ENCODE measurements around the gene FHOD3.

Gene FHOD3

DNA sequence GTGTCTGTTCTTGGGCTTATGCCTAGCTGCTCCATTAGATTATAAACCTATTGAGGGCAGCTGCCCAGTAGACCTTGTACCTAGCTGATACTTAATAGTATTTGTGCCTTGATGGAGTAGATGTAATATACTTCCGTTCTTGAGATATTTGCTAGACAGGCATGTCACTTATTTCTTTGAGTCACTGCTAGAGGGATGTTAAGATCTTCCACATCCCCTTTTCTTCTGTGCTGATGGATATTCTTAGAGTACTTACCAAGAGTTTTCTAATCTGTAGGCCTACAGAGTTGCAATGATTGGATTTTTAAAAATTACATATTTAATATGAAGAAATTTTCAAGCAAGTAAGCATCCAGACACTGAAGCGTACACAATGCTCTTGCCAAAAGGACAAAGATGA, 304.6 kb downstream of the FHOD3 start:
- DNase-seq = no peak

DNA sequence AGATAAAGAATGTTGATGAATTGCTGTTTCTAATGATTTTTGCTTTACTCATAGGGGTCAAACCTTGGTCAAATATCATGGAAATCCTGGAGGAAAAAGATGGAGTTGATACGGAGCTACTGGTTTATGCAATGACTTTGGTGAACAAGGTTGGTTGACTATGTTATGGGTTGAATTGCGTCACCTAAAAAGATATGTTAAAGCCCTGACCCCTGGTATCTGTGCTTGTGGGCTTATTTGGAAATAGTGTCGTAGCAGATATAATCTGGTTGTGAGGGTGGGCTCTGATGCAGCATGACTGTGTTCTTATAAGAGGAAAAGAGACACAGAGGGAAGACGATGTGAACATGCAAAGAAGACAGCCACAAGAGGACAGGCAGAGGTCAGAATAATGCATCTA, 305.1 kb downstream of the FHOD3 start:
- no peak for DNase-seq

DNA sequence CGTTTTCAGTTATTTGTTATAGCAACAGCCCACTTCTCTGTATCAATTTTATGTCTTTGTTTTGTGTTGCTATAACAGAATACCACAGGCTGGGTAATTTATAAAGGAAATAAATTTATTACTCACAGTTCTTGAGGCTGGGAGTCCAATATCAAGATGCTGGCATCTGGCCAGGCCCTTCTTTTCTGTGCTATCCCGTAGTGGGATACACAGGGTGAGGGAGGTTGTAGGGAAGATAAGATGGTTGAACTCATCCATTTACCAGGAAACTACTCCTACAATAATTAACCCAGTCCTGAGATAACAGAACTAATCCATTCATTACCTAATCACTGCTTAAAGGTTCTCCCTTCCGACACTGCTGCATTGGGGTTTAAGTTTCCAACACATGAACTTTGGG, 310.6 kb downstream of the FHOD3 start:
- DNase-seq = no peak

DNA sequence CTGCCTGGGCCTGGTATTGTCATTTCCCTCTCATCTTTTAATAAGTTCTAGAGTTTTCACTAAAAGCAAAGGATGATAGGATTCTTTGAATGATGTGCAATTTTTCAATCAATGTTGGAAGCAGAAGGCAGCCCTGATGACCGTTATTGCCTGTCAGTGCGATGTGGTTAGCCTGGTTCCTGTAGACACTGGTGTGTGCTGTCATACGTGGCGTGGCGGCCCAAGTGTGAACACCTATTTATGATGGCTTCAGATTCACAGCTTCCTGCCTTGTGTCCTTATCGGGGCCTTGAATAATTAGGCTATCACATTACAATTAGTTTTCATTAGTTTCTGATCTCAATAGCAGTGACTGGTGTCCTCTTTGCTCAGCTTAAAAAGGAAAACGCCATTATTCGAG, 312.7 kb downstream of the FHOD3 start:
- DNase-seq = no peak

DNA sequence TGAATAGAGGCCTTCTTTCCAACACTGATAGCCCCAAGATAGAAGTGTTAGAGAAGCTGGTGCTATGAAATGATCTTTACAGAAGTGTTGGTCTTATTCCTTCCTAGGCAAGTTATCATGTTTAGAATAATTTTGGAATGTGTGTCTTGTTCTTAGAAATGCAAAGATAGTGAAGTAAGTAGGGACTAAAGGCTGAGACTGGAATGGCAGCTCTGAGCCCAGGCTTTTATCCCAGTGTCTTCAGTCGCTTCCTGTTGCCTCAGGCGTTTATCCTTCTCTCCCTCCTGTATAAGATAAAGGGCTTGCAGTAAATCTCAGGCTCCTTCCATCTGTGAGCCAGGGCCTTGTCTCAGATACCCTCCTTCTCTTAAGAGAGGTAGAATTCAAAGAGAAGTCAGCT, 313.1 kb downstream of the FHOD3 start:
- DNase-seq = no peak

DNA sequence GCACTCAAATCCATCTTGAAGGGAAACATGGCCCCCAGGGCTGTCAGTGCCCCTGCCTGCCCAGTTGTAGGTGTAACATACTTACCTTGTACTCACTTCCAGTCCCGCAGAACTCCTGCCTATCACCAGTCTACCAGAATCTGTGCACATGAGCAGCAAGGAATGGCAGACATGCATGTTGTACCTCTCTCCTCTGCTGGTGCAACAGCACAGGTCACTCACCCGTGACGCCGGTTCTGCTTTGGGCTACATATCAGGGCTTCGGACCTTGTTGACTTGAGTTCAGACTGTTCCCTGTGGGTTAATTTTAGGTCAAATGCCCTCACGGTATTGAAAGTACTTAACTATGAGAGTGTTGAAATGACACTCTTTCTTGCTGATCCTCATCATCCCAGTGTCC, 315.6 kb downstream of the FHOD3 start:
- no peak for DNase-seq

DNA sequence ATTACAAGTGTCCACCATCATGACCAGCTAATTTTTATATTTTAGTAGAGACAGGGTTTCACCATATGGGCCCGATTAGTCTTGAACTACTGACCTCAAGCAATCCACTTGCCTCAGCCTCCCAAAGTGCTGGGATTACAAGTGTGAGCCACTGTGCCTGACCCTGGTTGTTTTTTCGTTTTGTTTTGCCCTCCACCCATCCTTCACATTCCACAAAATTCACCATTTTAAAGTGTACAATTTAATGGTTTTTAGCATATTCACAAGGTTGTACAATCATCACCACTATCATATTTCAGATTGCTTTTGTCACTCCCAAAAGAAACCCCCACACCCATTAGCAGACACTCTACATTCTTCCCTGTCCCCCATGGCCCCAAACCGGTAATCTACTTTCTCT, 316.3 kb downstream of the FHOD3 start:
- no peak for DNase-seq

DNA sequence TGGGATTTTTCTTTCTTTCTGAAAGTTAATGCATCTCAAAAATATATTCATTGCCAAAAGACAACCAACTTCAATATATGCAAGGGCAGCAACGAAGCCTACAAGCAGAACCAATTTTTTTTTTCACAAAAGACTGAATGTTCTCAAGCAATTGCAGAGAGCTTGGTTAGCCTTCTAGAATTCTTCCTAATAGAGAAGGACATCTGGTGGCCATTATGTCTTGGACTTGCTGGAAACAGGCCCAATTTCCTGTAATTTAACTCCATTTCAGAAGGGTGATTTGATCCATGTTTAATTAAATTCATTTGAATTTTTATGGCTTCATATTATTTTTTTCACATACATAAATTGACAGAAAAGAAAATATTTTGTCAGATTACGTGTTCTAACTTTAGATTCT, 323.3 kb downstream of the FHOD3 start:
- no peak for DNase-seq

DNA sequence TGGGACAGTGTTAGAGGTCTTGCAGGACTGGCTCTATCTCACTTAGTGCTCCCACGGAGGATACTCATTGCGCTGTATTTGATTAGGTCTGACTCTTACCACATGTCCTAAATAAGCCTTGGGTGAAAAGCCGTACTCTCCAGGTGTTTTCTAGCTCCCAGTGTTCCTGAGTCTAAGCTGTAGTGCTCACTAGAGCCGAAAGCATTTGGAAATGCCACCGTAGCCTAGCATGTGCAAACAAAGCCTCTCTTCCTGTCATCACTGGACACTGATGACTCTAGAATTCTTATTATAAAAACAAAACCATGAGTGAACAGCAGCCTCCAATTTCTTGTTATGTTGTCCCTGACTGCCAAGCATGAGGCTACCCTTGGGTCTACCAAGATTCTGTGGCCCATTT, 325.1 kb downstream of the FHOD3 start:
- no peak for DNase-seq

DNA sequence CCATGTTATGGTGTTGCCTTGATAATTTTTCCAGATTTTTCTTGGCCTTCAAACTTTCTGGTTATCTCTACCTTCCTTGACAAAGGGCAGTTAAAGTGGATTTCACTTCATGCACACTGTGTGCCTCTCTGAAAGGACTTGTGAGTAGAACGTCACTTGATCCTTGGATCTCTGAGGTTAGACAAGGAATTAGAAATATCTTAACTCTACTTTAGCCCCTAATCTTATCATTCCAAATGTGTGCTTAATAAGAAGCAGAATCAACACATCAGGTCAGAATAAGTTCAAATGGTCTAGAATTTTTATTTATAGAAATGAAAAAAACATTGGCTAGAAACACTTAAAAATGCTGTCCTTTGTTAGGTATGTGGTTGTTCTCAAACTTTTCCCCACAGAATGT, 325.6 kb downstream of the FHOD3 start:
- DNase-seq = no peak

DNA sequence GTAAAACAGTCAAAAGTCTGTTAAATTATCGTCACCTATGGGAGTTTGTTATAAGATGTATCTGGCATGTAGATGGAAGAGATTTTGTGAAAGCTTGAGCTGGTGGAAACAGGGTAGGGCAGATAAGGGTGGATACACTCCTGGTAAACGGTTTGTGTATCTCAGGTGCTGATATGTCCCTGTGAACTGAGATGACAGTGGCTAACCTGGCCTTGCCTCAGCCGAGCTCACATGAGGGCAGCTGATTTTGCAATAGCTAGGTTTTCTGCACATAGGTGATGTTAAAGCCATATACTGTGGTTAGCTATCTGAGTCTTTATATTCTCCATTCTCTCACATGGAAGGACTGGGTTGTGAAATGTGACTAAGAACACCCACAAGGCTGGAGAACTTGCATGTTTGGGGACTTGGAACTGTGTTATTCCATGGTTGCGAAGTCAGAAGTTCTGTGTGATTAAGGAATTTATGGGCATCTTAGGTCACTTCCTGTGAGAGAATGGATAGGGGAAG, 326.2 kb downstream of the FHOD3 start:
- DNase-seq = no peak

DNA sequence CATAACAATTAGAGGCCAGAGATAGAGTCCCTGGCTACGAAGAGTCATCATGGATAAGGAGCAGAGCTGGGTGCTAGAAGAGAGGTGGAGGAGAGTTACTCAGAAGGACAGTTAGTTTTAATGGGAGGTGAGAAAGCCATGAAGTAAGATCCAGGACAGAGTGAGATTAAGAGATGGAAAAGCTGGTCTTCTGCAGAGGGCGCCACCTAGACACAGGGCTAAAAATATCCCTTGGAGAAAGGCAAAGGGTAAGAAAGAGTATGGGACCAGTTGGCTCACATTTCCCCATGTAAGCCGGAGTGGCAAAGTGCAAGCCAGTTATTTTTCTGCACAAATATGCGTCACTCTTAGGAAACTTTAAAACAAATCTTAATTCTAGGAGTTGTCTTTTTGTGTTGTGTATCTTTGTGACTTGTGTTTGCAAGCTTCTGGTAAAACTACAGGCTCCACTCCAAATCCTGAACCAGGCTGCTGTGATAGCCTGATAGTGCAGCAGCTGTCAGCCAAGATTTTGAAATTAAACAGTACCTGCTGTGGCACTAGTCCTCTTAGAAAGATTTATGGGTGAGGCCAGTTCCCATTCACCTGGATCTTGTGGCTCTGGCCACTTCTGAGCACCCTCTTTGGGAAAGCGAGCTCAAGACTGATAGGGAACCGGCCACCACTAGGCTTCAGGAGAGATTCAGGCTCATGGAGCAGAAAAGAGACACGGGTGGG, 327.1 kb downstream of the FHOD3 start:
- DNase-seq = no peak

DNA sequence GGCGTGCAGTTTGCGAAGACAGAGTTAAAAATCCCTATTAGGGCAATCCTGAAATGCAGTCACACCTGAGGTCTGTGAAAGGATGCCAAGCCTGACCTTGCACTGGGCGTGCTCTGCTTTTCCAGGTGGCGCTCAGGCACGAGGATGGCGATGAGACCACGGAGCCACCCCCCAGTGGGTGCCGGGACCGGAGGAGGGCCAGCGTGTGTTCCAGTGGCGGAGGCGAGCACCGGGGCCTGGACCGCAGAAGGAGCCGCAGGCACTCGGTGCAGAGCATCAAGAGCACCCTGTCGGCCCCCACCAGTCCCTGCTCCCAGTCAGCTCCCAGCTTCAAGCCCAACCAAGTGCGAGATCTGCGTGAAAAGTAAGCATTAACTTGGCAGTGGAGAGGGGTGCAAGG, 327.9 kb downstream of the FHOD3 start:
- DNase-seq = no peak

DNA sequence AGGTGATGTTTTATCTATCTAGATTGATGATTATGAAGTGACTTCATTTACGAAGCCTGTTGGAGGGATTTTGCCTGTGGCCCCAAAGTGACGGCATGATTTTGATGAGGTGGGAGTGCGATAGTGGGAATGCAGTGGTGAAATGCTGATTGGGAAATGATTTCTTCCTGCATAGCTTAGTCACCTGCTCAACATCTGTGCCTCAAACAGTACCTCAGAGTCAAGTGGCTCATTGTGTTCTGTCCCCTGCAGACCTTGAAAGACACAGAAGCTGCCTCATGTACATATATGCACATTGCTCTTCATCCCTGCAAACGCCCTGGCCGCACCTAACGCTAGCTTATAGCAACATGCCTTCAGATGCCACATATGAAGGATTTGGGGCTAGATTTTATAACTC, 330.1 kb downstream of the FHOD3 start:
- no peak for DNase-seq

DNA sequence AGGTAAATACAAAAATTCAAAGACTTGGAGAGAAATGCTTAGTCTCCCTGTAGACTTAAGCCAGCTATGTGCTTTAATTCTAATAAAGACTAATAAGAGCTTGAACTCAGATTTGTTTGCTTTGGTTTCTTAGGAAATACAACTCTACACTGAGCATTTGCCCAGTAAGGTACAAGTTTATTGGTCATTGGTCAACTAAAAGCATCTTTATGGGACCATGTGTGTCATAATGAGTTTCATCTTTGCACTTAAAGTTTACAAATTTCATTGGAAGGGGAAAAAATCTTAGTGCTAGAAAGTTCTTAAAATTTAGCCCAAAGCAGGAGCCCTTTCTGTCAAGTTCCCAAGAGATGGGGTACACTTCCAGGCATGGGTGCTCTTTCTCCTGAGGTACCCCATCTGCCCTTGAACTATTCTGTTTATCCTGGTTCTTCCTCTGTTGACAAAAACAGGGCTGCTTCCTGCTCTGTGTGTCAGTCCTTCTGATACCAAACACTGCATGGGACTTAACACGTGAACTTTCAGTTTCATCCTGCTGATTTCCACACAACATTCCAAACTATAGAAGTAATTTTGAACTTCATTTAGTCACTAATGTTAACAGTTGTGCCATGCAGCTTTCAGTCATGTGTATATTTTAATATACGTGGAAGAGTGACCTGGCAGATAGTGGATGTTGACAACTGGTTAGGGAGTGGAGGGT, 331.1 kb downstream of the FHOD3 start:
- no peak for DNase-seq

DNA sequence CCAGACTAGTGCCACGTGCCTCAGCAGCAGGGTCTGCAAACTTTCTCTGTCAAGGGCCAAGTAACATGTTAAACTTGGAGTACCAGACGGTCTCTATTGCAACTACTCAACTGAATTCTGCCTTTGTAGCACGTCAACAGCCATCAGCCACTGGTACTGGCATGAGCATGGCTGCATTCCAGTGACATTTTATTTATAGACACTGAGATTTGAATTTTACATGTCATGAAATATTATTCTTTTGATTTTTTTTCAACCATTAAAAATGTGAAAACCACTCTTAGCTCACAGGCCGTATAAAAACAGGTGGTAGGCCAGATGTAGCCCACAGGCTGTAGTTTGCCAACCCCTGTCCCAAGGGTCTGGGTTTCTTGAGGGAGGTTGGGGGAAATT, 331.6 kb downstream of the FHOD3 start:
- no peak for DNase-seq

DNA sequence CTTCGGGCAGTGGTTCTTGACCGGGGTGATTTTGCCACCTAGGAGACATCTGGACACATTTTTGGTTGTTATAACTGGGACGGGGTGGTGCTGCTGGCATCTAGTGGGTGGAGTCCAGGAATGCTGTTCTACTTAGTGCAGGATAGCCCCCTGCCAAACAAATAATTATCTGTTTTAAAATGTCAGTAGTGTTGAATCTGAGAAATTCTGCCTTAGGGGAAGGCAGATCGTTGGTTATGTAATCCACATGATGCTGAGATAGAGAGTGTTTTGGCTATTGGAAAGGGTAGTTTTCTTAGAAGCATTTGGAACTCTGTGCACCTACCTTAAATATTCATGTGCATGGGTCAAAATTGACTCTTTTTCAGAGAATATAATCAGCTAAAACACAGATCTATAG, 332.3 kb downstream of the FHOD3 start:
- no peak for DNase-seq

DNA sequence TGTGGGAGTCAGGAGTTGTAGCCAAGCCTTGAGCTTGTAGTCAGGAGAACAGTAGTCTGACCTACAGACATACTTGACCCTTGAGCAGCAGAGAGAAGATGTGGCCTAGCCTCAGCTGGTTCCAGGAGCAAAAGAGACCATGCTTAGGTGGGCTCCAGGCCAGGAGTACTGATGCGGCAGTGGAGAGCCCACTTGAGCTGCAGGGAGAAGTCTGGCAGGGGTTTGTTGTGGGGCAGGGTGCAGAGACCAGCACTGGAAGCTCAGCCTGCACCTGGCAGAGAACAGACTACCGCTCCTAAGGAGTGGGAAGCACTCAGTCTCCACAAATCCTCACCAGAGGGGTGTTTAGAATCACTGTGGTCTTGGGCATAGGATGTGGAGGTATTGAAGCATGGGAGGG, 333.4 kb downstream of the FHOD3 start:
- no peak for DNase-seq

DNA sequence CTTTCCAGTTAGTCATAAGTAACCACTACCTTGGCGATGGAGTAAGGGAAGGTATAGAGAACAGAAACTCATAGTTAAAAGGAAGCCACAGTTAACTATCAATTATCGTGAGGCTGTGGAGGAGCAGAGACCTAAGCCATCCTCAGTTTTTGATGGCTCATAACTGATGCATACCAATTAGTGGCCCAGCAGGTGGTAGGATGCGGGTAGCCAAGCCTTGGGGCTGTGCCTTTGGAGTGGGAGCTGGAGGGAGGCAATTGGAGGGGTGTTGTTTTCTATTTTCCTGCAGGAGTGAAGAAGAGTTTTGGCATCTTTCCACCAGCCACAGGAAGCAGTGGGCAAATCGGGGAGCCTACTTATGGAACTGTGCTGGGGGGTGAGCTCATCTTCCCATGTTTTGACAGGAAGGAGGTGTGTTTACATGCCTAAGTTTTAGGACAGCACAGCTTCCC, 336.5 kb downstream of the FHOD3 start:
- no peak for DNase-seq

DNA sequence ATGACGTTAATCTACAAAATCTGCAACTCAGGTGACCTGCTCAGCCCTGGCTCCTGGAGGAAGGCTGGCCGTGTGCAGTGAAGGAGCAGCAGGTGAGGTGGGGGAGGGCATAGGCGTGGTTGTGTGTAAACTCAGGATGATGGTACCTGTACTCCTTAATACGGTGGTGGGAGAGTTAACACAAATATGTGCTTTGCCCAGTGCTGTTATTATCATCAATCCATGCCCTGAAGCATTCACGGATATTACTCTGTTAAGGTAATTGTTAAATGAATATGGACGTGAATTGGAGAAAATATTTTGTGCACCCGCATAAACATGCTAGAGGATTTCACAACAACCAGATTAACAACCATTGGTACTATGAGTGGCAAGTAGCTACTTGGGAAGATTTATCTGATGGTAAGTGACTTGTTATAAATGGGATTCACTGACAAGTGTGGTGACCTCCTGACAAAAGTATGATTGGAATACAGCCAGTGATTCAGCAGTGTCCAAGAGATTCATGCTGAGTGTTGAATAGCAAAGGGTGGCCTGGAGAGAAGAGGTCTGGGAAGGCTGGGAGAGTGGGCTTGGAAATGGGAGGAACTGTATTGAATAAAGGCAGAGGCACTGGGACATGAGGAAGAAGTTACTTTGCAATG, 337.2 kb downstream of the FHOD3 start:
- DNase-seq = no peak

DNA sequence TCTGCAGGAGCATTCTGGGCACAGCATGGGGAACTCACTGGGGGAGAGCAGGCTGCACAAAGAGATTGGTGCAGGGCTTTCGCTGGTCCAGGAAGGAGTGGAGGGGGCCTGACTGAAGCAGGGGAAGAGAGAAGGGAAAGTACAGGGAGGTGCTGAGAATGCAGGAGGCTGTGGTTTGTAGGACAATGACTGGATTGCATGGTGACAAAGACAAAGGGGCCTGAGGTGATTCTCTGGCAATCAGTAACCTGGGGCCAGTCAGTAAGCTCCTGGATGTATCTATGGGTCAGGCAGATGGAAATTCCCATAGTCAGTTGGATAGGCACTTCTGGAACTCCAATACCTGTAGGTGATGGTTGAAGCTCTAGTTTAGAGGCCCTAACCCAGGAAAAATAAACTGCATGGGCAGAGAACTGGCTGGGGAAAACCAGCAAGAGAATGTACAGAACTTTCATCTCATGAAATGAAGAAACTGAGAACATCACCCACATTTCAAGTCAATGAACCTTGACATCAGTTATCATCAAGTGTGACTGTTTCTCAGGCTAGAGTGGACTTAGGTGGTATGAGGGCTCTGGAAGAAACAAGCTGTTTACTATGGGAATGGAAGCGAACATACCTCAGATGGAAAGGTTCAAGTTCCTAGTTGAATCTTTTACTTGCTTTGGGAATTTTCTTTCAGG, 338.0 kb downstream of the FHOD3 start:
- no peak for DNase-seq

DNA sequence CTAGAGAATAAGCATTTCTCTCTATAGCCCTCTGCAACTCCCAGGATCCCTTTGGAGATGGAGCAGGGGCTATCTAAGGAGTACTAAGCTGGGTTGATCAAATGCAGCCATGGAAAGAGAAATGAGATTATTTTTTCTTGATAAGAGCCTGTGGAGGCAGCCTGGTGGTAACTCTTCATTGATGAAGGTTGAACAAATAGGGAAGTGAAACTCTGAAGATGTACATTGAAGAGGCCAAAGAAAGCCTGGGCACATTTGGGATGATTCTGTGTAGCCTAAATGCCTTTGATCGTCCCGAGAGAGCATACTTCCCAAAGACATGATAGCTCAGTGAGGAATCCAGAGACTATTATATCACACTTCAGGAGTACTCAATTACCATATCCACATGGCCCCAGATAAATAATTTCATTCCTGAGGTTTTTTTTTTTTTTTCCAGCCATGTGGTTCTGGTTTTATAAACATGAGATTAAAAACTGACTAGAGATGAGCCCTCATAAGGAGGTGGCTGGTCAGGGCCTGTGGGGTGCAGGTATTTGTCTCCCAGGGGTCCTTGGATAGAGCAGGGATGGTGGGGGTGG, 338.8 kb downstream of the FHOD3 start:
- DNase-seq = no peak

DNA sequence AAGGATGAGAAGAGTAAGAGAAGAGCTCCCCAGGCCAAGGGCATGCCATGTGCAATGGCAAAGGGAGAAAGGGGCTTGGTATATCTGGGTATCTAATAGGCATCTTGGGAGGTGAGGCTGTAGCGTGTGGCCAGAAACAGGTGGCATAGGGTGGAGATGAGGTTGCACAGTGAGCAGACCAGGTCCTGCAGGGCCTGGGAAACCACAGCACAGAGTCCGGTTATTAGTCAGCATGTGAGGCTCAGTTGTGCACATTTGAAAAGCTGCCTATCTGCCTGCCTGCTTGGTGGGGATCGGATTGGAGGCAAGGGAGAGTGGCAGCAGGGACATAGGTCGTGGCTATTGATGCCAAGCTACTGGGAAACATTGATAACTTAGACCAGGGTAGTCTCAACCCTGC, 340.7 kb downstream of the FHOD3 start:
- no peak for DNase-seq

Measured in CD4-positive, alpha-beta T cell treated with Interferon gamma for 1 hour (primary cell).